ENCODE data around the gene CTSD. TPM values are rescaled to one million over a fixed set of nuclear protein-coding genes. Genes with fewer than 3 reads are reported as not detected.

CTSD gene
- total and polyA plus RNA-seq, 4 donors: 310 to 814 (median 553) TPM

DNA sequence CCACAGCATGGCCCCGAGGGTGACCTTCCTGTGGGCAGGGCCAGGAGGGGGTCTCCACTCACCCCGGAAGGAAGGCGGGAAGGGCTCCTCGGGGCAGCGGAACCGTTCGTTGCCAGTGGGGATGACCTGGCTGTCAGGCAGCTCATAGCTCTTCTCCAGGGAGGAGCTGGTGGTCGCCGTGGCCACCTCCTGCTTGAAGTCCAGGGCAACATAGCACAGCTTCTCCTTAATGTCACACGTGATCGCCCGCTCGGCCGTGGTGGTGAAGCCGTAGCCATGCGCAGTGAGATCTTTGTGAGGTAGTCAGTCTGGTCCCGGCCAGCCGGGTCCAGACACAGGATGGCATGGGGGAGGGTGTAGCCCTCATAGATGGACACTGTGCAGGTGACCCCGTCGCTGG, 39.5 kb upstream of the CTSD start (continued):
- TF ChIP-seq, protein P1, sequence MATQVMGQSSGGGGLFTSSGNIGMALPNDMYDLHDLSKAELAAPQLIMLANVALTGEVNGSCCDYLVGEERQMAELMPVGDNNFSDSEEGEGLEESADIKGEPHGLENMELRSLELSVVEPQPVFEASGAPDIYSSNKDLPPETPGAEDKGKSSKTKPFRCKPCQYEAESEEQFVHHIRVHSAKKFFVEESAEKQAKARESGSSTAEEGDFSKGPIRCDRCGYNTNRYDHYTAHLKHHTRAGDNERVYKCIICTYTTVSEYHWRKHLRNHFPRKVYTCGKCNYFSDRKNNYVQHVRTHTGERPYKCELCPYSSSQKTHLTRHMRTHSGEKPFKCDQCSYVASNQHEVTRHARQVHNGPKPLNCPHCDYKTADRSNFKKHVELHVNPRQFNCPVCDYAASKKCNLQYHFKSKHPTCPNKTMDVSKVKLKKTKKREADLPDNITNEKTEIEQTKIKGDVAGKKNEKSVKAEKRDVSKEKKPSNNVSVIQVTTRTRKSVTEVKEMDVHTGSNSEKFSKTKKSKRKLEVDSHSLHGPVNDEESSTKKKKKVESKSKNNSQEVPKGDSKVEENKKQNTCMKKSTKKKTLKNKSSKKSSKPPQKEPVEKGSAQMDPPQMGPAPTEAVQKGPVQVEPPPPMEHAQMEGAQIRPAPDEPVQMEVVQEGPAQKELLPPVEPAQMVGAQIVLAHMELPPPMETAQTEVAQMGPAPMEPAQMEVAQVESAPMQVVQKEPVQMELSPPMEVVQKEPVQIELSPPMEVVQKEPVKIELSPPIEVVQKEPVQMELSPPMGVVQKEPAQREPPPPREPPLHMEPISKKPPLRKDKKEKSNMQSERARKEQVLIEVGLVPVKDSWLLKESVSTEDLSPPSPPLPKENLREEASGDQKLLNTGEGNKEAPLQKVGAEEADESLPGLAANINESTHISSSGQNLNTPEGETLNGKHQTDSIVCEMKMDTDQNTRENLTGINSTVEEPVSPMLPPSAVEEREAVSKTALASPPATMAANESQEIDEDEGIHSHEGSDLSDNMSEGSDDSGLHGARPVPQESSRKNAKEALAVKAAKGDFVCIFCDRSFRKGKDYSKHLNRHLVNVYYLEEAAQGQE (IDR thresholded peaks at IDR 0.05): no peak

DNA sequence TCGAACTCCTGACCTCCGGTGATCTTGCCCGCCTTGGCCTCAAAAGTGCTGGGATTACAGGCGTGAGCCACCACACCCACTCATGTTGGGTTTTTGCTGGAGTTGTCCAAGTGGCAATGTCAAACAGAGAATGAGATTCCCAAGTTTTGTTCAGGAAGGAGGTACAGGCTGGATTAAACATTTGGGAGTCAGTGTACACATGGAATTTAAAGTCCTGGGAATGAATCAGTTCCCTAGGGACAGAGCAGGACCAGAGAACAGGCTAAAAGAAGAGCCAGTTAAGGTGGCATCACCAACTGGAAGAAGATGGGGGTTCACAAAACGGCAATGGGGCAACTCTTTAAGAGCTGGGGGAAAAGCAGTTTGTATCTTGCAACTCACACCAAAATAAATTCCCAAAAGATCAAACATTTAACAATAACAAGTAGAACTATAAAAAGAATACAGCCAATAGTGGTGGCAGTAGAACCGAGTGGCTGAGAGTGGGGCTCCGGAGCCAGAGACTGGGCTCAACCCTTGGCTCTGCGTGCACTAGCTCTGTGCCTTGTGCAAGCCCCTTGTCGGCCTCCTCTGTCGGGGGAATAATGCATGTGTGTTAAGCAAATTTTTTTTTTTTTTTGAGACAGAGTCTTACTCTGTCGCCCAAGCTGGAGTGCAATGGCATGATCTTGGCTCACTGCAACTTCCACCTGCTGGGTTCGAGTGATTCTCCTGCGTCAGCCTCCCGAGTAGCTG, 33.8 kb upstream of the CTSD start:
- H3K36me3 ChIP-seq (ENCODE audit: control insufficient read depth in 4 of 4, insufficient read depth in 3 of 4, low read depth in 1 of 4, low read length in 3 of 4): no peaks in the 10 kb centered on the region
- H3K9me3 ChIP-seq (ENCODE audit: control insufficient read depth in 4 of 4, low read length in 3 of 4): no peaks in the 10 kb centered on the region
- no peak overlapping the region for H3K9ac ChIP-seq (ENCODE audit: low read depth in 1 of 2, low read length in 2 of 2)
- 90% methylated on average over 14 of the region's 14 CpGs for WGBS
- DNase-seq (ENCODE audit: low spot score): no peak
- peaks cover 0 to 4% (median under 1%) of the 10 kb centered on the region in 4 donors for H3K27me3 ChIP-seq (ENCODE audit: control insufficient read depth in 4 of 4, insufficient read depth in 4 of 4, low read length in 3 of 4)
- TF ChIP-seq, protein P2, sequence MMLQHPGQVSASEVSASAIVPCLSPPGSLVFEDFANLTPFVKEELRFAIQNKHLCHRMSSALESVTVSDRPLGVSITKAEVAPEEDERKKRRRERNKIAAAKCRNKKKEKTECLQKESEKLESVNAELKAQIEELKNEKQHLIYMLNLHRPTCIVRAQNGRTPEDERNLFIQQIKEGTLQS (IDR thresholded peaks at IDR 0.05): no peak
- TF ChIP-seq FOXA2 (IDR thresholded peaks at IDR 0.05): no peak
- no peak for TF ChIP-seq GABPA (IDR thresholded peaks at IDR 0.05 in 1 of 2, conservative IDR thresholded peaks at IDR 0.05 in 1 of 2)
- TF ChIP-seq SP1 (IDR thresholded peaks at IDR 0.05): no peak
- no peak for TF ChIP-seq RAD21 (IDR thresholded peaks at IDR 0.05)
- TF ChIP-seq TAF1 (conservative IDR thresholded peaks at IDR 0.05): no peak
- no peak for TF ChIP-seq FOXA1 (IDR thresholded peaks at IDR 0.05)
- TF ChIP-seq, protein P3, sequence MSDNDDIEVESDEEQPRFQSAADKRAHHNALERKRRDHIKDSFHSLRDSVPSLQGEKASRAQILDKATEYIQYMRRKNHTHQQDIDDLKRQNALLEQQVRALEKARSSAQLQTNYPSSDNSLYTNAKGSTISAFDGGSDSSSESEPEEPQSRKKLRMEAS (IDR thresholded peaks at IDR 0.05): no peak
- no peak for TF ChIP-seq NR2F2 (IDR thresholded peaks at IDR 0.05)
- no peak for TF ChIP-seq JUND (IDR thresholded peaks at IDR 0.05)
- TF ChIP-seq, protein P1 (IDR thresholded peaks at IDR 0.05): no peak
- no peak overlapping the region for H3K4me3 ChIP-seq (ENCODE audit: low read depth in 1 of 3, low read length in 3 of 3)
- no peaks in the 10 kb centered on the region for H3K4me1 ChIP-seq (ENCODE audit: control insufficient read depth in 4 of 4, insufficient read depth in 4 of 4, low read length in 3 of 4)
- no peak overlapping the region for H3K27ac ChIP-seq (ENCODE audit: low read depth in 1 of 2, low read length in 2 of 2)

DNA sequence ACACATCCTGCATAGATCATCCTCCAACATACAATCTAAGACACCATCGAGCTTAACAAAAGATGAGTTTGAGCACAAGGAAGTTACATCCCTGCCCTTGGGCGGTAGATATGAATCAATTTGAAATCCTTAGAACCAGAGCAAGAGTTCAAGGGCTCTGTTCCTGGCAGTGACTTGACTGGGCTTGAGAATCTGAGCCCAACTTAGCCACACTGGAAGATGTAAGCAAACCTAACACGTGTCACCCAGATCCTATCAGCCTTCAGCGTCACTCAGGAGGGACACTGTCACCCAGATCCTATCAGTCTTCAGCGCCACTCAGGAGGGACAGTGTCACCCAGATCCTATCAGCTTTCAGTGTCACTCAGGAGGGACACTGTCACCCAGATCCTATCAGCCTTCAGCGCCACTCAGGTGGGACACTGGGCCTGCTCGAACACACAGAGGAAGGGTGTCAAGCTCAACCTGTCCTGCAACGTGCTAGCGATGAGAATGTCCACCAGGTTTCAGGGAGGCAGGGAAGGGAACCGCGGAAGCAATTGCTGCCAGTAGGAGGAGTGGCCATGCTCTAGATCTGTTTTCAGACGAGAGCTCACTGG, 32.8 kb upstream of the CTSD start:
- Histone ChIP-seq H3K9me3 (ENCODE audit: control insufficient read depth in 4 of 4, low read length in 3 of 4) (no peaks in the 10 kb centered on the region), H3K27ac (ENCODE audit: low read depth in 1 of 2, low read length in 2 of 2) (no peak overlapping the region), H3K27me3 (ENCODE audit: control insufficient read depth in 4 of 4, insufficient read depth in 4 of 4, low read length in 3 of 4) (peaks cover 0 to 4% (median 2%) of the 10 kb centered on the region in 4 donors), H3K9ac (ENCODE audit: low read depth in 1 of 2, low read length in 2 of 2) (no peak overlapping the region), H3K4me3 (ENCODE audit: low read depth in 1 of 3, low read length in 3 of 3) (no peak overlapping the region), H3K36me3 (ENCODE audit: control insufficient read depth in 4 of 4, insufficient read depth in 3 of 4, low read depth in 1 of 4, low read length in 3 of 4) (no peaks in the 10 kb centered on the region), H3K4me1 (ENCODE audit: control insufficient read depth in 4 of 4, insufficient read depth in 4 of 4, low read length in 3 of 4) (no peaks in the 10 kb centered on the region)
- WGBS: 65% methylated on average over 12 of the region's 12 CpGs
- no peak for DNase-seq (ENCODE audit: low spot score)
- TF ChIP-seq SP1 (IDR thresholded peaks at IDR 0.05) (no peak), YY1 (IDR thresholded peaks at IDR 0.05) (no peak), FOXA2 (IDR thresholded peaks at IDR 0.05) (no peak), EGR1 (IDR thresholded peaks at IDR 0.05; ENCODE audit: low read depth in 2 of 2) (no peak), RXRA (IDR thresholded peaks at IDR 0.05) (no peak), JUND (IDR thresholded peaks at IDR 0.05) (no peak), GABPA (IDR thresholded peaks at IDR 0.05 in 1 of 2, conservative IDR thresholded peaks at IDR 0.05 in 1 of 2) (no peak), HNF4A (conservative IDR thresholded peaks at IDR 0.05) (no peak), TAF1 (conservative IDR thresholded peaks at IDR 0.05) (no peak), HNF4G (IDR thresholded peaks at IDR 0.05) (no peak)
- TF ChIP-seq, protein P4, sequence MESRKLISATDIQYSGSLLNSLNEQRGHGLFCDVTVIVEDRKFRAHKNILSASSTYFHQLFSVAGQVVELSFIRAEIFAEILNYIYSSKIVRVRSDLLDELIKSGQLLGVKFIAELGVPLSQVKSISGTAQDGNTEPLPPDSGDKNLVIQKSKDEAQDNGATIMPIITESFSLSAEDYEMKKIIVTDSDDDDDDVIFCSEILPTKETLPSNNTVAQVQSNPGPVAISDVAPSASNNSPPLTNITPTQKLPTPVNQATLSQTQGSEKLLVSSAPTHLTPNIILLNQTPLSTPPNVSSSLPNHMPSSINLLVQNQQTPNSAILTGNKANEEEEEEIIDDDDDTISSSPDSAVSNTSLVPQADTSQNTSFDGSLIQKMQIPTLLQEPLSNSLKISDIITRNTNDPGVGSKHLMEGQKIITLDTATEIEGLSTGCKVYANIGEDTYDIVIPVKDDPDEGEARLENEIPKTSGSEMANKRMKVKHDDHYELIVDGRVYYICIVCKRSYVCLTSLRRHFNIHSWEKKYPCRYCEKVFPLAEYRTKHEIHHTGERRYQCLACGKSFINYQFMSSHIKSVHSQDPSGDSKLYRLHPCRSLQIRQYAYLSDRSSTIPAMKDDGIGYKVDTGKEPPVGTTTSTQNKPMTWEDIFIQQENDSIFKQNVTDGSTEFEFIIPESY (IDR thresholded peaks at IDR 0.05): no peak
- TF ChIP-seq, protein P3 (IDR thresholded peaks at IDR 0.05): no peak

Measured in liver (tissue), 9 donors.